GM12865 (cell line): Measurements from ENCODE around the gene NOD1.

Experiments used
- DNase-seq: peaks from one replicate; pipeline ENCODE4 v3.0.0; 2010; ENCODE audit warnings: low read depth
- H3K4me3 ChIP-seq: 2 replicates; pipeline ENCODE4 v1.5.1; 2011; ENCODE audit warnings: mild to moderate bottlenecking, low read depth, low read length, control low read depth
- TF ChIP-seq, protein P1 (sequence below): IDR thresholded peaks from 2 replicates; pipeline ENCODE4 v1.5.1; 2011; ENCODE audit warnings: low read length, control low read depth, low read depth, inconsistent platforms; ENCODE audit not compliant: insufficient read depth; ENCODE audit errors: missing control alignments

Gene NOD1

DNA sequence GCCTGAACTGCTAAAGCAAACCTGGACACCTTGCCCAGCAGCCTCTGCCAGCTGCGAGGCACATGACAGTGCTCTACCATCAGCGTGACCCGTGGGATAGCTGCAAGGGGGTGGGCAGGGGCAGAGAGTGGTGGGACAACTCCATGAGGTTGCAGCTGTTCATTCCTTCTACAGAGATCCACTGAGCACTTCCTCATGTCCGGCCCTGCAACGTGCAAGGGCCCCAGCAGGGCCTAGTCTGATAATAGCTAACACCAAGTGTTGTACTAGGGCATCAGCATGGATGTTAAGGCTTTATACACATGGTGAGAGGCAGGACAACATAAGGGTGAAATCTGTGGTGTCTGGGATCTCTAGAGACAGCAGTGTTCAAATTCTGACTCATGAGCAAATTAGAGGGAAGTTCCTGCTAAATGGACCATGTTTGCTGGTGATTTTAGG is 14.3 kb downstream of the NOD1 start:
- TF ChIP-seq, protein P1, sequence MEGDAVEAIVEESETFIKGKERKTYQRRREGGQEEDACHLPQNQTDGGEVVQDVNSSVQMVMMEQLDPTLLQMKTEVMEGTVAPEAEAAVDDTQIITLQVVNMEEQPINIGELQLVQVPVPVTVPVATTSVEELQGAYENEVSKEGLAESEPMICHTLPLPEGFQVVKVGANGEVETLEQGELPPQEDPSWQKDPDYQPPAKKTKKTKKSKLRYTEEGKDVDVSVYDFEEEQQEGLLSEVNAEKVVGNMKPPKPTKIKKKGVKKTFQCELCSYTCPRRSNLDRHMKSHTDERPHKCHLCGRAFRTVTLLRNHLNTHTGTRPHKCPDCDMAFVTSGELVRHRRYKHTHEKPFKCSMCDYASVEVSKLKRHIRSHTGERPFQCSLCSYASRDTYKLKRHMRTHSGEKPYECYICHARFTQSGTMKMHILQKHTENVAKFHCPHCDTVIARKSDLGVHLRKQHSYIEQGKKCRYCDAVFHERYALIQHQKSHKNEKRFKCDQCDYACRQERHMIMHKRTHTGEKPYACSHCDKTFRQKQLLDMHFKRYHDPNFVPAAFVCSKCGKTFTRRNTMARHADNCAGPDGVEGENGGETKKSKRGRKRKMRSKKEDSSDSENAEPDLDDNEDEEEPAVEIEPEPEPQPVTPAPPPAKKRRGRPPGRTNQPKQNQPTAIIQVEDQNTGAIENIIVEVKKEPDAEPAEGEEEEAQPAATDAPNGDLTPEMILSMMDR, result no peak
- H3K4me3 ChIP-seq, result no peak overlapping the region
- peak; percentile 49 for DNase-seq

DNA sequence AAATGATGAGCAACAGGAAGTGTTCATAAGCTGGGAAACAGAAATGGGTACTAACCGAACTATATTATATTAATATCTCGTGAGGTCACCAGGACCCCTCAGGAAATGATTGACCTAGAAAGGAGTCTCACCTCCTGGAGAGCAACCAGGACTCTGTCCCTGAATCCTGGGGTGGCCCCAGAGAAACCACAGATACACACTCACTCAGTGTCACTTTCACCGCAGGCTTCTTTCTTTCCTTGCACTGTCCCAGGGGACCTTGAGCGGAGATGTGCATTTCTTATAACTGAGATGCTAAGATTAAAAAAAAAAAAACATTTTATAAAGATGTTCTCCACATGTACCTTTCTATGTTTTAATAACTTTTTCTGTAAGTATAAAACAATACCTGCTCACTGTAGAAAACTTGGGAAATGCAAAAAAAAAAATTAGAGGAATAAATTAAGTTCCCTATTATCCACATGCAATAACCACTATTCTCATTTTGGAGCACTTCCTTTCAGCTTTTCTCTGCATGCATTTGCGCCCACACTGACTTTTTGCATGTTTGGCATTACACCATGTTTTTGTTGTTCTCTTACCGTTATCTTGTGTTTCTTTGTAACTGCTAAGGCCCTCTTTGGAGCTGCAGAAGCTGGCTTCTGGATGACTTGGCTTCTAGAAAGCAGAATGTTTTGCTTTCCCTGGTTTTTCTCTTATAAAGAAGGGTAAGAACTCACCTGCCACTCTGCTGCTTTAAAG is 15.0 kb downstream of the NOD1 start:
- no peak overlapping the region for H3K4me3 ChIP-seq
- peak; percentile 61 for DNase-seq
- TF ChIP-seq, protein P1, result no peak

DNA sequence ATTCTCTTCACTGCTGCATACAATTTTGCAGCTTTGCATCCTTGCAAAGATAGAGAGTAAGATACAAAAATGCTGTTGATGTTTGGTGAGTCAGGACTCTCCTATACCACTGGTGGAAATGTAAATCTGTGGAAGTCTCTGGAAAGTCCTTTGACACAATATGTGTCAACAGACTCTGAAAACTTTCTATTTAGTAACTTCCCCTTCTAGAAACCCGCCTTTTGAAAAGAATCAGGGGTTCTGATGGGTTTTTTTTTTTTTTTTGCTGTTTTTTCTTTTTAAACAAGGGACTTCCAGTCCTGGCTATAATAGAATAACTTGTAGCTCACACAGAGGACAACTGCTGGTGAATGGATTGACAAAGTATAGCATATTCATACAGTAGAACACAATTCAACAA is 16.4 kb downstream of the NOD1 start:
- DNase-seq, result no peak
- no peak overlapping the region for H3K4me3 ChIP-seq
- TF ChIP-seq, protein P1, result no peak

DNA sequence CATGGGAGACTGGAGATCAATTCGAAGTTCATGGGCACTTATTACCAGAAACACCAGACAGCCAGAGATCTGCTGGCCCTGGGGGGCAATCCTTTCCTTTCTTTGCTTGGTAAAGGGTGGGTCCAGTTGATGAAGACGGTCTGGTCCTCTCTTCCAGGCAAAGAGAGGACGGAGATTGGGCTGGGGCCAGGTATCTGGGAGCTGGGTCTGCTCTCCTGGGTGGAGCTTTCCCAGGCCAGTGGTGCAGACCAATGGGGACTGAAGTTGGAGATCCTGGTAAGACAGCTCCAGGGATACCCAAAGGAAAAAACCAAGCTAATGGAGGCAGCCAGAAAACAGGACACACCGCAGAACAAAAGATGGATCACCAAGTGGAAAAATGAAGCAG is 18.3 kb downstream of the NOD1 start:
- TF ChIP-seq, protein P1, result no peak
- DNase-seq, result no peak
- no peak overlapping the region for H3K4me3 ChIP-seq

DNA sequence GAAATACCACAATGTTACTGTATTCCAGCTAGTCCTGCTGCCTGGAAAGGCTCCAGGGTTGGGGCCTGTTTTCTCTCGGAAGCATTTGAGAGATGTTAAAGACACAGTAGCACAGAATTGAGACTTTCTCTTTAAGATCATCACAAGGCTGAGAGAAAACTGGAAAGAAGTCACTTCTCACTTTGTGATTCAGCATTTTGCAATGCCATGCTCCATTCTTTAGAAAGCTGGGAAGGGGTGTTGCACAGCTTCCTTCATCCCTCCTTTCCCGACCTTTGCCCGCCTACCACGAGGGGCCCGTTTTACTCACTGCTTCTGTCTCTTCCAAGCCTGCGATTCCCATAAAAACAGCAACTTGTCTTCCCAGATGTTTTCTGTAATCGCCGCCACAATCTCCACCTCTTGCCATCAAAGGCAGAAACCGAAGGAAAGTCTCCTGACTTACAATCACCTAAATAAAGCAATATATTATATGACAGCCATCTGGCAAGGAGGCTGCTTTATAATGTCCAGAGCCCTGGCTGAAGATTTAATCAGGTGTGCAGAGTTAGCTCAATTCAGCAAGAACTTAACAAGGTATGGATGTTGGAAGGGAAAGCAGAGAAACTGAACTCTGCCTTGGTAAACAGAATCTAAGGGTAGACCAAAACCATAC is 18.9 kb downstream of the NOD1 start:
- TF ChIP-seq, protein P1, result no peak
- no peak overlapping the region for H3K4me3 ChIP-seq
- no peak for DNase-seq

DNA sequence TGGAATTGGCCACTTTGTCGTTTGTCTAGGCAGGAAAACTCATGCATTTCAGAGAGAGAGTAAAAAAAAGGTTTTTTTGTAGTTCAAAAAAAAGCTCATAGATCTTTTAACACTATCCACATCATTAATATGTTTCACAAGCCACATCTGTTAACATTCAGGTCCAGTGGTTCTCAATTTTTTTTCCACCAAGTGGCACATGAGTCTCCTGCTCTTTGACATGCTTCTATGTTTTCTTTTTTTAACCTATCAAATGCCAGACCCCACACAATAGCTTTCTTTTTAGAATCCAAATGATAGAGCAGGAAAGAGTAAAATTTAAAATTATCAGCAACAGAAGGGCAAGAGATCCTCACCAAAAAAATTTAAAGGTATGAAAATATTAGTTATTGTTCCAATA is 20.3 kb downstream of the NOD1 start:
- TF ChIP-seq, protein P1, result no peak
- H3K4me3 ChIP-seq, result no peak overlapping the region
- no peak for DNase-seq
